ENCODE measurements around the gene LCN2.

LCN2 gene

GRCh38 chr9:128201441-128202369 lies 52.5 kb downstream of the LCN2 start:
- no peak overlapping the region for H3K4me3 ChIP-seq (ENCODE audit: low read length, poor library complexity, severe bottlenecking)
- H3K4me2 ChIP-seq (ENCODE audit: low read depth, low read length, poor library complexity, severe bottlenecking), result no peak overlapping the region
- no peak overlapping the region for H3K9ac ChIP-seq (ENCODE audit: low read depth, low read length, poor library complexity, severe bottlenecking)
- no peaks in the 10 kb centered on the region for H3K9me2 ChIP-seq (replicated peaks; ENCODE audit: low read depth, low read length)
- no peaks in the 10 kb centered on the region for H3K36me3 ChIP-seq (ENCODE audit: insufficient read depth, low read length)
- no peaks in the 10 kb centered on the region for H3K79me2 ChIP-seq (ENCODE audit: insufficient read depth, low read length)
- peaks cover 11% of the 10 kb centered on the region for H3K4me1 ChIP-seq (ENCODE audit: insufficient read depth, low read length, poor library complexity, severe bottlenecking)
- no peaks in the 10 kb centered on the region for H3K9me3 ChIP-seq (ENCODE audit: insufficient read depth, low read depth, low read length)
- TF ChIP-seq CTCF (conservative IDR thresholded peaks at IDR 0.05; ENCODE audit: low read length) (no peak), EZH2phosphoT487 (IDR thresholded peaks at IDR 0.05; ENCODE audit: borderline replicate concordance) (no peak)
- H3F3A ChIP-seq (ENCODE audit: low read depth), result no peaks in the 10 kb centered on the region
- peaks cover 7% of the 10 kb centered on the region for H3K27me3 ChIP-seq (ENCODE audit: insufficient read depth, low read length, poor library complexity, severe bottlenecking)
- no peaks in the 10 kb centered on the region for H4K20me1 ChIP-seq (ENCODE audit: insufficient read depth, low read length, poor library complexity, severe bottlenecking)
- H2AFZ ChIP-seq (ENCODE audit: low read length), result no peak overlapping the region

GRCh38 chr9:128202648-128203023 lies 53.4 kb downstream of the LCN2 start:
- H3K9me2 ChIP-seq (replicated peaks; ENCODE audit: low read depth, low read length), result no peaks in the 10 kb centered on the region
- no peaks in the 10 kb centered on the region for H4K20me1 ChIP-seq (ENCODE audit: insufficient read depth, low read length, poor library complexity, severe bottlenecking)
- no peaks in the 10 kb centered on the region for H3F3A ChIP-seq (ENCODE audit: low read depth)
- peak overlapping the region; percentile 4 for H3K9ac ChIP-seq (ENCODE audit: low read depth, low read length, poor library complexity, severe bottlenecking)
- no peaks in the 10 kb centered on the region for H3K9me3 ChIP-seq (ENCODE audit: insufficient read depth, low read depth, low read length)
- H3K4me3 ChIP-seq (ENCODE audit: low read length, poor library complexity, severe bottlenecking), result peak overlapping the region; percentile 75
- no peaks in the 10 kb centered on the region for H3K79me2 ChIP-seq (ENCODE audit: insufficient read depth, low read length)
- H3K36me3 ChIP-seq (ENCODE audit: insufficient read depth, low read length), result no peaks in the 10 kb centered on the region
- peak overlapping the region; percentile 81 for H3K4me2 ChIP-seq (ENCODE audit: low read depth, low read length, poor library complexity, severe bottlenecking)
- peak overlapping the region; percentile 95 for H2AFZ ChIP-seq (ENCODE audit: low read length)
- H3K27me3 ChIP-seq (ENCODE audit: insufficient read depth, low read length, poor library complexity, severe bottlenecking), result peaks cover 7% of the 10 kb centered on the region
- TF ChIP-seq CTCF (conservative IDR thresholded peaks at IDR 0.05; ENCODE audit: low read length) (no peak), EZH2phosphoT487 (IDR thresholded peaks at IDR 0.05; ENCODE audit: borderline replicate concordance) (no peak)
- H3K4me1 ChIP-seq (ENCODE audit: insufficient read depth, low read length, poor library complexity, severe bottlenecking), result peaks cover 11% of the 10 kb centered on the region

Measured in Loucy (cell line).